ENCODE measurements around the gene RGS4.

- TF ChIP-seq POLR2AphosphoS5 (IDR thresholded peaks at IDR 0.05; ENCODE audit: low read depth, low read length) (no peak), TAF1 (IDR thresholded peaks at IDR 0.05; ENCODE audit: low read depth, low read length) (no peak), SPI1 (IDR thresholded peaks at IDR 0.05; ENCODE audit: low read depth, low read length) (no peak), POLR2A (IDR thresholded peaks at IDR 0.05; ENCODE audit: low read depth, low read length) (no peak)
These were observed 46.7 kb downstream of the RGS4 start for GRCh38 chr1:163115887-163116286.
